Fibroblast of peridontal ligament (primary cell): Measurements from ENCODE around the gene ZFX.
A peak's percentile ranks its signal among the peaks of the same experiment; 100 is the strongest.

Source experiments
- DNase-seq: peaks from one replicate; pipeline ENCODE4 v3.0.0-alpha.2; 2010; ENCODE audit errors: extremely low read depth

ZFX gene

DNA sequence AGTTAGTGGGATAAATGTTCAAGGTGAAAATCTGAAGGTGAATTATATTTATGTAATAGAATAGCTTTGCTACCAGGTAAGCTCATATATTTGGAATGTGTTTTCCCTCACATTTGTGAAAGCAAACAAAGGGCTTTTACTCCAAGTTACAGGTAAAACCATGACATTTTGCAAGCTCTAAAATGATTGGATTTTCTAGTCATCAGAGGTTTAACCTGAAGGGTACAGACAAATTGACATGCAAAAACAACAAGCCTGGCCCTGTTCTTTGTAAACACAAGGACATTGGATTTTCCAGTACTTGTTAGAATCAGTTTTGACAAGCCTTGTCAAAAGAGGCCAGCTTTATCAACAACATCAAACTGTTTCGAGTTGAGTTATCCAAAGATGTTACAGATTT is 51.7 kb downstream of the ZFX start:
- DNase-seq, result no peak

DNA sequence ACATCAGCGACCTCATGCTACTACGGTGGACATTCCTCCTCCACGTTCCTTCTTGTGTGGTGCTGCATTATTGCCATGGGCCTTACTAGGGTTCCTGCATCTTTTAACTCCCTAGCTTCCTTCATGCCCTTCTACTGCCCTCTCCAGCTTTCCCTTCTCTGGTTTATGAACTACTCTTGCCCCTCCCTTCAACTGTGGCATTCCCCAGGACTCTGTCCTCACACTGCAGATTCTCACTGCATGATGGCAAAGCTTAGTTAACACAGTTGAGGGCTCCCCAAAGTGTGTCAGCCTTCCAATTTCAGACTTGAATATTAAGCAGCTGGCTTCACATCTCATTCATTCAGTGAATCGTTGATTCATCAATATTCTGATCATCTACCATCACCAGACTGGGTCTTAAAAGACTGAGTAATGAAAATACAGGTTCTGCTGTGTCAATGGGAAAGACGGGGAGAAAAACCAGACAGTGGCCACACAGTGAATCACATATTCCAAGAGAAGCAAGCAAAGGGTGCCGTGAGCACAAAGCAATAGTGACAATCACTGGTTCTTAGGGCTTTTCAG is 53.0 kb downstream of the ZFX start:
- no peak for DNase-seq

DNA sequence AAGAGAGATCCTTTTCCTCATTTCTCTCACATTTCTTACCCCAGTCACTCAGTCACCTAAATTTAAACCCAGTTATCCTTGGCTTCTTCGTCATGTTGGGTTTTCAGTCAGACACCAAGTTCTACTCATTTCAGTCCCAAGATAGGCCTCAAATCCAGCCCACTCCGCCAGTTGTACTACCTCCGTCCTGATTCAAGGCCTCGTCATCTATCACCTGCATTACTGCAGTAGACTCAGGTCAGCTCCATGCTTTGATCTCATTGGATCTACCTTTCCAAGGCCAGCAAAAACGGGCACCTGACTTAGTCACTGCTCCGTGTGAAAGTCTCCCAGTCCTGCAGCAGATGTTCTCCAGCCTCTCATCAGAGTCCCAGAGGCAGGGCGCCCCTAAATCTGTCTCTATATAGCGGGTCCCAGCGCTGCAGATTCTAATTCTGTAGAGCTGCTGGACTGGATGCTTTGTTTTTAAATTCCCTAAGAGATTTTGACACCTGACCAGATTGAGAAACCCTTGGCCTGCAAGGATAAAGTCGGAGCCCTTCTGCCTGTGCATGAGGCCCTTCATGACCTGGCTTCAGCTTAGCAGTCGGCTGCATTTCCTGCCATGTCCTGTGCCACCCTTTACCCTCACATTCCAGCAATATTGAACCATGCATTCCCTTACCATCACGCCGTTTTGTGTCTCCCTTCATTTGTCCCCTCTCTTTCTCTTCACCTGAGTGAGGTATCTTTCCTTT is 53.7 kb downstream of the ZFX start:
- DNase-seq, result no peak

DNA sequence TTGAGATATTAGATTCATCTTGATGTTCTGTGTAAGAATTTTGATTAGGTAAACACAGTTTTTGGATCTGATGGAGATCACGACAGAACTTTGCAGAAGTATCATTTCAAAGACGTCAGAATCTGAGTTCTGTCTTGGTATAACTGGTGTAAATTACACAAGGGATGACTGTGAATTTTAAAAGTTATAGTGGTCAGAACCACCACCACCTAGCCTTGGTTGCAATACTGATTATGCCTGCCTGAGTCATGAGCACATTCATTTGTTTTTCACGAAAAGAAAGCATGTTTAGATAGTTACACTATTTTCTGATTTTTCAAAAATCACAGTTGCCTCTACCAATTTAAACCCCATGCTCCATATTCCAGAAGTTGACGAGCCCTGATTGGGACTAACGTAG is 54.8 kb downstream of the ZFX start:
- peak; percentile 60 for DNase-seq

DNA sequence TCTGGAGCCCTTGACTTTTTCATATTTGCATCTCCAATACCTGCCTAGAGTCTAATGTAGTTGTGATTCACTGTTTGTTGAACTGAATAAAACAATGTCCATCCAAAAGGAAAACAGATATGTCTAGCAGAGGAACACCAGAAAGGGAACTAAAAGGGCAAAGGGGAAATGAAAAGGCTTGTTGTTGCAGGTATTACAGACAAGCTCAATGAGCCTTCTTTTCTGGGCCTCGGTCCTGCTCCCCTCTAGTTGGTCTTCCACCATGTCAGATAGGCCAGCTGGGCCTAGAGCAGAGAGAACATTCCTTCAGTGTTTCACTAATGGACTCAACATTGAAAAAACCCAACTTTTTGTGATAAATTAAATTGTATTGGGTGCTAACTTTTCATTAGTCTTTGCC is 55.4 kb downstream of the ZFX start:
- DNase-seq, result no peak

- DNase-seq, result peak; percentile 18
These were observed 58.3 kb downstream of the ZFX start for GRCh38 chrX:24207826-24208225.

DNA sequence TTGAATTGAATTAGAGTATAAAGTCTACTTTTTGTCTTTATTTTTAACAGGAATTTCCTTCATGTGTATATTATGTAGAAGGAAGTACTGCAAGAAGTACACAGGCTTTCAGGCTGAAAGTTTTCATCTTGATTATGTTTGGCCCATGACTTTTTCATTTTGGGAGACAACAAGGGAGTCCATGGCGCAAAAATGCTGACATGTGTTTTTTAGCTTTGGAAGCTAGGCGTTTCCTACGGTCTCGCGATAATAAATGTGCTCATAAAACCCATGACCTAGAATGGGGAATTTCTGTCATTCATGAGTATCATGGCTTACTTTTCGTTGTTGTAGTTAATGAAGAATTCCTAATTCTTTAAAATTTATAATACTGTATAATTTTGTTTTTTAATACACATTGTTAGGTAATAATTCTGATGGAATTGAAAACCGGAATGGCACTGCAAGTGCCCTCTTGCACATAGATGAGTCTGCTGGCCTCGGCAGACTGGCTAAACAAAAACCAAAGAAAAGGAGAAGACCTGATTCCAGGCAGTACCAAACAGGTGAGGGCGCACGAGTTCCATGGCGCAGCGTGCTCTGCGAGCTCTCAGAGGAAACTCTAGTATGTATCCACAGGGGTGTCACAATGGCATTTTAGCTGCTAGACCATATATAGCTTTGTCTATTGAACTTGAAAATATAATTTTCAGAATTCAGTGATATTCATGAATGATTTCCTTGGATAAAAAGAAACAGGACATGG is 59.1 kb downstream of the ZFX start:
- DNase-seq, result no peak

GRCh38 chrX:24210190-24210589 is 60.7 kb downstream of the ZFX start:
- DNase-seq, result no peak

DNA sequence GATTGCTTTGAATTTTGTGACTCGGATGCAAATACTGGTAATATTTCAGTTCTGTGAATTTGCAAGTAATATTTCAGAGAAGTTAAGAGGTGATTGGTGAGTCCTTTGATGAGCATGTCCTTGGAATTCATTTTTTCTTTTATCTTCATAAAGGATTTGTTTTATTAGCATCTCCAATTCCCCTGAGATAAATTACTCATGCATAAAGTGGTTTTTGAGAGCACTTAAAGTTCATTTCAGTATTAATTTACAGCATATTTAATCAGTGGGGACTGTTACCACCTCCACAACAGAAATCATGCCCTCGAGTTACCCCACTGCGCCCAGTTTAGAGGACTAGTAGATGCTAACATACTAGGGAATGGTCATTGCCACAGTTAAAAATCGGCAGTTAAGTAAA is 65.0 kb downstream of the ZFX start:
- DNase-seq, result no peak

DNA sequence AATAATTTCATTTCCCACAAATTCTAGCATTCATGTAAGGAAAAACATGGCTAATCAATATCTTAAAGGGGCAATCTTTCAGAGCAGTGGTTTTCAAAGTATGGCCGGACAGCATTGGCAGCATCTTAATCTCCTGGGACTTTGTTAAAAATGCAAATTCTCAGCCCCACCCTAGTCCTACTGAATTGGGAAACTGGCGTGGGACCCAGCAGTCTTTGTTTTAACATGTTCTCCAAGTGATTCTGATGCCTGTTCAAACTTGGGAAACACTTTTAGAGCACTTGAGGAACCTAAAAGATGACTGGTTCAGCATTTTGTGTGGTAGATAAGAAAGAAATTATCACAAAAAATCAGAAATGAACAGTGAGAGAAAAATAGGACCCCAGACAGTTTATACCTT is 65.7 kb downstream of the ZFX start:
- no peak for DNase-seq

DNA sequence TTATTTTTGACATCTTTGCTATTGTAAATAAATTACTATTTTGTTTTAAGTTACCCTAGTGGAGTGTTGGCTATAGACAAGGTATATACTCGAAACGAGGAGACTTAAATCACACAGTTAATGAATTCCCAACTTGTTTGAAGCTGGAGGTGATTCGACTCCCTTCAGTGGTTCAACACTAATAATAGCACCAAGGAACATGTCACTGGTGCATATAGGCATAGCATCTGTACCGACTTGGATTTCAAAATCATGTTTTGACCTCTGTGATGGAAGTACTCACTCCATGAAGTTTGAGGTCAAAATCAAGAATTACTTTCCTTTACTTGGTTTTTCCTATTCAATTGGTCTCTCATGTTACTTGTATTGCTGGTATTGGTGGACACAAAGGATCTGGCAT is 66.5 kb downstream of the ZFX start:
- DNase-seq, result no peak

GRCh38 chrX:24216827-24217226 is 67.3 kb downstream of the ZFX start:
- DNase-seq, result no peak

- no peak for DNase-seq
These were observed 69.8 kb downstream of the ZFX start for GRCh38 chrX:24219320-24219719.

- no peak for DNase-seq
These were observed 72.3 kb downstream of the ZFX start for GRCh38 chrX:24221872-24222271.

DNA sequence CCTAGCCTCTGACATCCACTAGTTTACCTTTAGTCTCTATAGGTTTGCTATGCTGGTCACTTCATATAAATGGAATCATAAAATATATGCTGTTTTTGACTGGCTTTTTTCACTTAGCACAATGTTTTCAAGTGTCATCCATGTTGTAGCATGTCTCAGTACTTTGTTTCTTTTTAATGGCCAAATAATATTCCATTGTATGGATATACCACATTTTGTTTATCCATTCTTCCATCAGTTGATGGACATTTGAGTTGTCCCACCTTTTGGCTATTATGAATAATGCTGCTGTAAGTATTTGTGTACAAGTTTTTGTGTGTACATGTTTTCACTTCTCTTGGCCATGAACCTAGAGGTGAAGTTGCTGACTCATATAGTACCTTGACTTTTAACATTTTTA is 75.7 kb downstream of the ZFX start:
- no peak for DNase-seq

GRCh38 chrX:24226176-24226575 is 76.6 kb downstream of the ZFX start:
- no peak for DNase-seq

GRCh38 chrX:24228596-24228995 is 79.1 kb downstream of the ZFX start:
- DNase-seq, result no peak

GRCh38 chrX:24229400-24229879 is 79.9 kb downstream of the ZFX start:
- DNase-seq, result no peak

DNA sequence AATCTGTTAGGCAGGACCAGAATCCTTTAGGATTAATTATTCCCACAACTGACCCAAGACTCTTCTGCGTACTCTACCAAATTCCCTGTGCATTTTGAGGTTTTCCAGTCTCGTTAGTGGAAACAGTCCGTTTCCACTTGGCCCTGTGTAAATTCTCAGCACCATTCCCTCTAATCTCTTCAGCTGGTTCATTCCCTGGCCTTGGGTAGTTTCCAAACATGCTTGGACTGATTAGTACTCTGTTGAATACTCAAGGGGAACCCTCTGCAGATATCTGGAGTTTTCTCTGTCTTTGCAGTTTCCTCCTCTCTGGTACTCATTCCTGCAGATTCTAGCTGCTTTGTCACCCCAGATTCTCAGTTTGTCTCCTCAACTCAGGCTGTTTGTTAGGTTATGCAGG is 80.4 kb downstream of the ZFX start:
- DNase-seq, result peak; percentile 86

DNA sequence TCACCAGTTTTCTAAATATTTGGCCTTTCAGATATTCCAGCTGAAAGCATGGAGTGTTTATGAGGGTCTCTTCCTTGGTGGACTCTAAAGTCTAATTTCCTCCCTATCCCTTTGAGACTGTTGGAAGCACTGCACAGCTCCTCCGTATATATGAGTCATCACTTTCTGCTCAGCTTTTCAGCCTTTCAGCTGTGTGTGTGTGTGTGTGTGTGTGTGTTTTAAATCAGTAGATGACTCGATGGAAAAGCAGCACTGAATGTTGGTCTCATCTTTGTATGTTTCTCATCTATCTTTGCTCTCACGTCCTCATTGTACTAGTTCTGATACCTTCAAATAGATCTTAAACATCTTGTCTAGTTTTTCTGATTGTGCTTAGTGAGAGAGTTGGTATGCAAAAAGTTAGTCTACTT is 81.6 kb downstream of the ZFX start:
- peak; percentile 82 for DNase-seq

DNA sequence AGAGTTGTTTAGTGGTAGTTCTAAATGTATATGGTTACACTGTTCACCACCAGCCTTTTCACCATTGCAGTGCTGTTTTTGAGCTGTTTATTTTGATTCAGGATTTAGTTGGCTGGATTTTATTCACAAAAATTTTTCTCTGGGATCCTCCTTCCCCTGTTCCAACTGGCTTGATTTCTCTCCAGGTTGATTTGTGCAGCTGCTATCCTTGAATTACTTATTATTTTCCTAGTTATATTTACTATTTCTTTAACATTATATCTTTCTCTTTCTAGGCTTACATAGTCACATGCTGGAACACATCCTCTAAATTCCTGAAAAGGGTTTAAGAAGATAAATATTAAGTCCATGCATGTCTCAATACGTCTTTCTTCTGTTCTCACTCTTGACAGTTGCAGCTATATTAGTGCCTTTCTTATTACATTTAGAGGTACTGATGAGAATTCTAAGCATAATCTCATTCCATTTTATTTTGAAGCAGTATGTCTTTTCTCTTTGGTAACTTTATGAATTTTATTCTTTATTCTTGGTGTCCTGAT is 82.2 kb downstream of the ZFX start:
- DNase-seq, result no peak

- DNase-seq, result no peak
These were observed 83.3 kb downstream of the ZFX start for GRCh38 chrX:24232796-24233195.
